Anterior cingulate cortex (tissue), 58 donors: ENCODE measurements around the gene SAA2.
"Not testable (repeated sequence)": the region's sequence is repeated elsewhere in the genome, so short reads cannot be mapped to it uniquely, and the experiment has no call there.

ENCODE experiments used
- DNase-seq, 58 donors: peaks; one replicate each; lab custom pipeline; 2025; lab: John Stamatoyannopoulos, UW

Gene SAA2

DNA sequence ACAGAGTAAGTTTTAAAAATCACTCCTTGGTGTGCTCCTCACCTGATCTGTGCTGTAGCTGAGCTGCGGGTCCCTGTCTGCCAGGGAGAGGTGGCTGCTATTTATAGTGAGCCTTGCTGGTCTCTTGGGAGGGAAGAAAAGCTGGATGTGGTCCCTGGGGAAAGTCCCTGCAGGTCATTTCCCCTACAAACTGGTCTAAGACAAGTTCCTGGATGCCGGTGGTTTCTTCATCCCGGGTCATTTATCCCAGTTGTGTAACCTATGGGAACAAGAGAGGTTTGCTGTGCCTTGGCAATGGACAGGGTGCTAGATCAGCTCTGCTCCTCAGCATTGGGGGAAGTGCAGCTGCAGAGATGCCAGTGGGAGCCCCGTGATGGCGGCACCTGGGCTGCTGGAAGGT lies at the start of gene SAA2:
TSS of gene SAA2 (minus strand) at position 108 of the 400 bp plus-strand sequence. CDS start 657 bp downstream, outside the sequence.
- no peak for DNase-seq

DNA sequence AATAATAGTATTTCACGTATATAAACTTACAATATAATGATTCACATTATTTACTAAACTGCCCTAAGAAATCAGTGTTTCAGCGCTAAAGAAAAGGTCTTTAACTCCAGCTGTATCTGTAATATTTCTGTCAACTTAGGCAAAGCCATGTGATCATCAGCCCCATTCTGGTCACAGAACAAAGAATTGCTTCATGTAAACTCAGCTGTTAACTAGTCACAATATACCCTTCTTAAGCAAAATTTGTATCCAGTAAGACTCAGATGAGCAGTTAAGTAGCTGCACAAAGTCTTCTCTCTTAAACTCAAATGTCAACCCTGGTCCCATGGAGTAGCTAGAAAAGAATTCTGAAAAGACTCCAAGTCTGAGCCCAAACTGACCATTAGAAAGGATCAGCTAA lies 46.8 kb upstream of the SAA2 start:
- peak in 1 of 58 donors; percentile 32 for DNase-seq

DNA sequence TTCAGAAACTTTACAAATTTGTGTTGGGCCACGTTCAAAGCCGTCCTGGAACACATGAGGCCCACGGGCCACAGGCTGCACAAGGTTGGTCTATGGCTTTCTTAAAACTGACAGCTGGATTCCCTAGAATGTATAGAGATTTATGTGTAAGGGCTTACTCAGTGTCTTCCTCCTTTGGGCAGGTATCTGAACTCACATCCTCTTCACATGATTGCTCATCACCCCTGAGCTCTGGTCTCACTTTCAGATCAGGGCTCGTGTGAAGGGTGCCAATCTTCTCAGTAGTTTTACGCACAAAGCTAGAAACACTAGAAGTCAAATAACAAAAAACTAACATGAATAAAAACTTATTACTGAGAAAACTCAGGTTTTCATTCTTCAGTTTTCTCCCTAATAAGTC lies 46.4 kb upstream of the SAA2 start:
- DNase-seq = no peak

DNA sequence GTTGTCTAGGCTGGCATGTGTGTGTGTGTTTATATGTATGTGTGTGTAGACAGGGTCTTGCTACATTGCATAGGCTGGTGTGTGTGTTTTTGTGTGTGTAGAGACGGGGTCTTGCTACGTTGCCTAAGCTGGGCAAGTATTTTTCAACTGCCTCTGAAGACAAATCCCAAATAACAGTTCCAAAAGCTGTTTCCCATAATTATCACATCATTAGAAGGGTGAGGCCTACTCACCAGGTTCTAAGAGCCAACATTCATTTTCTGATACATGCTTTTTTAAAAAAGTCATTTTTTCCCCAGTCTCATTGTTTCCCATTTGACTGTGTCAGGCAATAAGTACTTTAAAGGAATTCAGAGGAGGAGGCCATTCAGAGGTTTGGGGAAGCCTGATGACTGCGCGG lies 40.4 kb upstream of the SAA2 start:
- DNase-seq = no peak

DNA sequence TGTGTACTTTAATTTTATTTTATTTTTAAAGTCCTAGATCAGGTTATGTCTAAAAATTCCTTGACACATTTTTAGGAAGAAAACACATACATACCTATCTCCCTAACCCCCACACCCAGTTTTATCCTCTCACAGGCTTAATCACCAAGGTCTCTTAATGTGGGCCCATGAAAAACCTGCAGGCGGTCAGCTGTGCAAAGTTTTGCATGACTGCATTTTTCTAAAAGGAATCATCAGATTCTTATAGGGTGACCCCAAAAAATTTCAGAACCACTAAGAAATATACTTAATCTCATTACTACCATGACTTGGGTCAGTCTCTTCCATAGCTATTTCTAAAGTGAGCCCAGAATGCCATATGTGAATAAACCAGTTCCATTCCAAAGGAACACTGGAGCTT lies 37.4 kb upstream of the SAA2 start:
- DNase-seq = no peak

DNA sequence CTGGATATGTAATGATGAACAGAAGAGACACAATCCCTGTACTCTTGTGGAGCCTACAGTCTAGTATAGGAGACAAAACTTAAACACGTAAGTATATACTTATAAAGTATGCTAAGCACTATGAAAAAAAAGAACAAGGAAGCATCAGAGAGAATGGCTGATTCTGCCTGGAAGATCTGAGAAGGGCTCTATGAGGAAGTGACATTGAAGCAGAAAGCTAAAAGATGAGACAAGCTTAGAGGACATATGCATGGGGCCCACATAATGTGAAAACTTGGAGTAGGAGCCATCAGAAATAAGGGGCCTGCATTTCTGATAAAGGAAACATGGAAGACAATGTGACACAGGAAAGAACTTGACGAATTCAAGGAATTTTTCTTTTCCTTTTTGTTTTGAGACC lies 34.2 kb upstream of the SAA2 start:
- DNase-seq = no peak

DNA sequence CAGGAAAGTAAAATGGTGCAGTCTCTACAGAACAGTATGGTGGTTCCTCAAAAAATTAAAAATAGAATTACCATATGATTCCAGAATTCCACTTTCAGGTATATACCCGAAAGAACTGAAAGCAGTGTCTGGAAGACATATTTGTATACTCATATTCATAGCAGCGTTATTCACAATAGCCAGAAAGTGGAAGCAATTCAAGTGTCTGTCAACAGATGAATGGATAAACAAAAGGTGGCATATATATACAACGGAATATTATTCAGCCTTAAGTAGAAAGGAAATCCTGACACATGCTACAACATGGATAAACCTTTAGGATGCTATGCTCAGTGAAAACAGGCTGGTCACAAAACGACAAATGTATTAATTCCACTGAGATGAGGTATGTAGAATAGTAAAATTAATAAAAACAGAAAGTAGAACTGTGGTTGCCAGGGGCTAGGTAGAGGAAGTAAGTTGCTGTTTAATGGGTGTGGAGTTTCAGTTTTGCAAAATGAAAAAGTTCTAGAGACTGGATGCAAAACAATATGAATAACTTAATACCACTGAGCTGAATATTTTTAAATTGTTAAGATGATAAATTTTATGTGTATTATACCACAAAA lies 32.1 kb upstream of the SAA2 start:
- no peak for DNase-seq

DNA sequence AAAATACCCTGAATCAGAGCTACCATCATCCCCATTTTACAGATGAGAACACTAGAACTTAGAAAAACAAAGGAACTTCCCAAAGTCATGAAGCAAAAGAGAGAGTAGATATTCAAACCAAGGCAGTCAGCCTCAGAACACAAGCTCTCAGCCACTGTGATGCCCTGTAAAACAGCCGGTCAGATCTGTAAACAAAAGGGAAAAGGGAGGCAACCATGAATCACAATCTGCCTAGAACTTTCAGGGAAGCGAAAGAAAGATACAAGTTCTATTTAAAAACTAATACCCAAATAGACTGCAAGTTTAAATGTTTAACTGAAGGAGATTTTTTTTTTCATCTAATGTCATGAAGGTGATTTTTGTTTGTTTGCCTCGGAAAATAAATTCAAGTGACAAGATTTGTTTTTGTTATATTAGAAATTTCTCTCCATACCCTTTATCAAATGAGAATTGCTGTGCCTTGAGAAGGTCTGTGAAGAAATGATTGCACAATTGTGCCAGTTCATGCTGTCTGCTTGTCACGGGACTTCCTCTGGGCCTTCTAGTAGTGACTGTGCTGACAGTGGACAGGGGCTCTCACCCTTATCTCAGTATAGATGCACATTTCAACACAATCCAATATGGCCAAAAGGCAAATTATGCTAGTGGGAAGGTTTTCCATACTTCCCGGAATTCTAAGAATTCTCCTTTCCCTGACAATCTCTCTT lies 29.2 kb upstream of the SAA2 start:
- peak in 6 of 58 donors; percentile 0 to 36 (median 4) for DNase-seq

DNA sequence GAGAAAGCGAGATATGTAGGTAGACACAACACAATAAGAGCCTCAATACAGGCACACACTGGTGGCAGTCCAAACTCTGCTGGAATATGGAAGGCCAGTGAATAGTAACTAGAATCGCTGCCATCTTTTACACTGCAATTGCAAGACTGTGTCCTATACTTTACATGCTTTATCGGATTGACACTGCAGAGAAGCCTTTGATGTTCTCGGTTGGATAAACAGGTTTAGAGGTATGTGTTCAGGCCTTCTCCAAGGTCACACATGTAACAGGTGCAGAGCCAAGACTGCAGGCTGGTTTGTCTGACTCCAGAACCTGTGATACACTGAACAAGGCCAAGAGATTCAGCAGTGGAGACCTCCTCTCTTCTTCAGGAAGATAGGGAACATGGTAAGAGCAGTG lies 22.7 kb upstream of the SAA2 start:
- DNase-seq = no peak

DNA sequence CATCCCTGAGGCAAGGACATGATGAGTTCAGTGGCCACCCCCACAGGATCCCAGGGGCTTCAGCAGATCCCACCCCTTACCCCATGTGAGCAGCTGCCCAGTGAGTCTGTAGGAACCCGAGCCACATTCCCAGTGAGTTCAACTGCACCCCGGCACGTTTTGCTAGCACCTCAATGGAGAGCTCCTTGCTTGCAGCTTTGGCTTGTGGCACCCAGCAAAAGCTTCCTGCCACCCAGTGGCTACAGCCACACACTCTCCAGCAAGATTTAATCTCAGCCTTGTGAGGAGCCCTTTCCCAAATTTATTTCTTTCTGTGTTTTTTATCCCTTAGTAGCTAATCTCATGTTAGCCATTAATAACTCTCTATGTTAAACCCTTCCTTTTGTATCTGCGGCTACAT lies 21.6 kb upstream of the SAA2 start:
- no peak for DNase-seq

DNA sequence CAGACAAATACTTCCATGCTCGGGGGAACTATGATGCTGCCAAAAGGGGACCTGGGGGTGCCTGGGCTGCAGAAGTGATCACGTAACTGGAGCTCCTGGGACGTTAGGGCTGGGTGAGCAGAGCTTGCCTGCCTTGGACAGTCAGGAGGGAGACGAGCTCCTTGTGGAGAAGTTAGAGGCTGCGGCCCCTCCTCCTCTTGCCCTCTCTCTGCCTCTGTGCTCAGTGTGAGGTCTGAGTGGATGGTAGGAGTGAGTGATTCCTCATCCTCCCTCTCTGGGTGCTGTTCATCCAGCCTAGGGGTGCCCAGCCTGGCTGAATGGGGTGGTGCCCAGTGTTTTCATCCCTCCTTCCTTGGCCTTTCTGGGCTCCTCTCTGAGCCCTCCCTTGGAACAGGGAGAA lies 20.8 kb upstream of the SAA2 start:
- not testable (repeated sequence) for DNase-seq

DNA sequence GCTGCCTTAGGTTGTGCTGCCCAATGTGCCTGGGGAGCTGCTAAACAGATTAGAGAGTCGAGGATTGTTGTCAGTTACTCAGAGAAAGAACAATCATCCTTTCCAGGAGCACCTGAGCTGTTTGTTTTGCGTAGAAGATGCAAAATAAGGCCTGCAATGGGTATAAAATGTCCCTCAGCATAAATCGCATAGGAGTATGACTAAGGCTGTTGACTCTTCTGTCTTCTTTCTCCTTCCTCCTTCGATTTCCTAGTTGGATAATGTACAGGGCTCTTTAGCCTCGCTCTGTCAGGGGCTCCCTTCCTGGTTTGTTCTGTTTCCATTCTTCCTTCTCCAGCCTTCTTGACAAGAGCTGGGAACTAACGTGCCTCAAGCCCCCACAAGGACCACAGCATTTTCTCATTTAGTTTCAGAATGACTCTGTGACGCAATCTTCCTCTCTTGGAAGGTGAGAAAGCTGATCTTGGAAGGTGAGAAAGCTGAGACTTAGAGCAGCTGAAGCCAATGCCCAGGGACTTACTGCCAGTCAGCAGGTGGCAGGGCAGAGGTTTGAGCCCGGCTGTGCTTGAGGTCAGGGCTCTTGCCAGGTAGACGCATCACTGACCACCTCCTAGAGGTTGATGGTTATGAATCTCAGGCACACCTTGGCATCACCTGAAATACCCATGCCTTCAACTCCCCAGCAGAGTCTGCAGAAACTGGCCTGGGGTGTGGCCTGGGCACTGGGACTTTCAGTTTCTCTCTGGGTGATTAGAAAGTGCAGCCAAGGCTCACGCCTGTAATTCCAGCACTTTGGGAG lies 19.1 kb upstream of the SAA2 start:
- not testable (repeated sequence) for DNase-seq

DNA sequence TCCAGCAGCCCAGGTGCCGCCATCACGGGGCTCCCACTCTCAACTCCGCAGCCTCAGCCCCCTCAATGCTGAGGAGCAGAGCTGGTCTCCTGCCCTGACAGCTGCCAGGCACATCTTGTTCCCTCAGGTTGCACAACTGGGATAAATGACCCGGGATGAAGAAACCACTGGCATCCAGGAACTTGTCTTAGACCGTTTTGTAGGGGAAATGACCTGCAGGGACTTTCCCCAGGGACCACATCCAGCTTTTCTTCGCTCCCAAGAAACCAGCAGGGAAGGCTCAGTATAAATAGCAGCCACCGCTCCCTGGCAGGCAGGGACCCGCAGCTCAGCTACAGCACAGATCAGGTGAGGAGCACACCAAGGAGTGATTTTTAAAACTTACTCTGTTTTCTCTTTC lies 17.5 kb upstream of the SAA2 start, which contains the start of gene SAA1:
TSS of gene SAA1 (plus strand) at position 316 of the 400 bp plus-strand sequence. CDS start 624 bp downstream, outside the sequence.
- no peak for DNase-seq

DNA sequence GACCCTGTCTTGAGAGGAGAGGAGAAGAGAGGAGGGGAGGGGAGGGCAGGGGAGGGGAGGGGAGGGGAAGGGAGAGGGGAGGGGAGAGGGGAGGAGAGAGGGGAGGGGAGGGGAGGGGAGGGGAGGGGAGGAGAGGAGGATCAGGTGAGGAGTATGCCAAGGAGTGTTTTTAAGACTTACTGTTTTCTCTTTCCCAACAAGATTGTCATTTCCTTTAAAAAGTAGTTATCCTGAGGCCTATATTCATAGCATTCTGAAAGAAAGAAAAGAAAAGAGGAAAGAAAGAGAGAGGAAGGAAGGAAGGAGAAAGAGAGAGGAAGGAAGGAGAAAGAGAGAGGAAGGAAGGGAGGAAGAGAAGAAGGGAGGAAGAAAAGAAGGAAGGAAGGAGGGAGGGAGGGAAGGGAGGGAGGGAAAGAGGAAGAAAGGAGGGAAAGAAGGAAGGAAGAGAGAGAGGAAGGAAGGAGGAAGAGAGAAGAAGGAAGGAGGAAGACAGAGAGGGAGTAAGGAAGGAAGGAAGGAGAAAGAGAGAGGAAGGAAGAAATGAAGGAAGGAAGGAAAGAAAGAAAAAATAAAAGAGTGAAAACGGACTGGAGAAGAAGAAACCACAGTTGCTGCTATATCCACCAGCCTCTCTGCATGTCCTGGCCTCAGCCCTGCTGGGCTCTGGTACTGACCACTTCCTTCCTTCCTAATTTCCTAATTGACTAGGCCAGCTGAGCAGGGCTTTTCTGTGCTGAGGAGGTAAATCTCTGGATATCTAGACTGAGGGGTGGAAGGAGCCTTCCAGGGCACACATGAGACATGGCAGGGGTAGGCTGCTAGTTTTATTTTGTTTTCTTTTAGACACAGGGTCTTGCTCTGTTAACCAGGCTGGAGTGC lies 16.4 kb upstream of the SAA2 start:
- no peak for DNase-seq

DNA sequence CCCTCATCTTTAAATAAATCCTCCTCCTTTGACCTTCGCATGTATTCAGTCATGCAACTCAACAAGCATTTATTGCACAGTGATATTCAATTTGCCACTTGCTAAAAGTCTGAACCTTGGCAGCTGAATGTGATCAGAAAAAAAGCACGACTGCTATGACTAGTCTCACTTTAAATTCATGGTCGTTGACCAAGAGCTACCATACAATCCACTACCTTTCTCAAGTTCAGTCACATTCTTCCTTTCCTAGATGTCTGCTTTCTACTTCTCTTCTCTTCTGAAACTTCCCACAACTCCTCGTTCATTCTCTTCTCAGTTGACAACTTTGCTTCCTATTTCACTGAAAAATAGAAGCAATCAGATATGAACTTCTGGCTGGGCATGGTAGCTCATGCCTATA lies 15.6 kb upstream of the SAA2 start:
- DNase-seq = no peak

DNA sequence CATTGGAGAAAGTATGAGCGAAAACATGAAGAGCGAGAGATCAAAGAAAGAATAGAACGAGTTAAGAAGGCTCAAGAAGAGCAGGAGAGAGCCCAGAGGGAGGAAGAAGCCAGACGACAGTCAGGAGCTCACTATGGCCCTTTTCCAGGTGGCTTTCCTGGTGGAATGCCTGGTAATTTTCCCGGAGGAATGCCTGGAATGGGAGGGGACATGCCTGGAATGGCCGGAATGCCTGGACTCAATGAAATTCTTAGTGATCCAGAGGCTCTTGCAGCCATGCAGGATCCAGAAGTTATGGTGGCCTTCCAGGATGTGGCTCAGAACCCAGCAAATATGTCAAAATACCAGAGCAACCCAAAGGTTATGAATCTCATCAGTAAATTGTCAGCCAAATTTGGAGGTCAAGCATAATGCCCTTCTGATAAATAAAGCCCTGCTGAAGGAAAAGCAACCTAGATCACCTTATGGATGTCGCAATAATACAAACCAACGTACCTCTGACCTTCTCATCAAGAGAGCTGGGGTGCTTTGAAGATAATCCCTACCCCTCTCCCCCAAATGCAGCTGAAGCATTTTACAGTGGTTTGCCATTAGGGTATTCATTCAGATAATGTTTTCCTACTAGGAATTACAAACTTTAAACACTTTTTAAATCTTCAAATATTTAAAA lies 14.3 kb upstream of the SAA2 start:
- DNase-seq = not testable (repeated sequence)

DNA sequence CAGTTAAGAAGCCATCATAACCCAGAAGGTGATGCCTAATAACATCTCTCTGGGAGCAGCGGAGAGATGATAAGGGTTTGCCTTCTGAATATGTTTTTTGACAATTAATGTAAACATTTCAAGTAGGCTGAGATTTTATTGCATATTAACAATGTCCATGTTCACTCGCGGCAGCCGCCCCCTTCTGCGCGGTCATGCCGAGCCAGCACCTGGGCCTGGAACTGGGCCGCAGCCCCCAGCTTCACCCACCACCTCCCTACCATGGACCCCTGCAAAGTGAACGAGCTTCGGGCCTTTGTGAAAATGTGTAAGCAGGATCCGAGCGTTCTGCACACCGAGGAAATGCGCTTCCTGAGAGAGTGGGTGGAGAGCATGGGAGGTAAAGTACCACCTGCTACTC lies 13.3 kb upstream of the SAA2 start:
- DNase-seq = no peak

DNA sequence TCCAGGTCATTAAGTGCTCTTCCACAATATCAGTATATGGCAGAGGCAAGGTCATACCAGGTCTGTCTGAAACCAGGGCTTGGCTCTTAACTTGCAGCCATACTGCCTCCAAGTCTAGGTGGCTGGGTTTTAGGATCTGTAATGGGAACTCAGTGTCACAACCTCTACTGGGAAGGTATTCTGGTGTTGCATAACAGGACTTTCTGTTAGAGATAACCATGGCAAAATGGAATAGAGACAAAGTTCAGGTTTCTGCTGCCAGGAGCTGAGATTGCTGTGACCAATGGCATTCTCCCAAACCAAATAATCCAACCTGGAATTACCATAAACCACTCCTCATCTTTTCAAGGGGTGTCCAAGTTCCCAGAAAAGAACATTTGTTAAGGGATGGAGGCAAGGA lies 10.8 kb upstream of the SAA2 start:
- no peak for DNase-seq

DNA sequence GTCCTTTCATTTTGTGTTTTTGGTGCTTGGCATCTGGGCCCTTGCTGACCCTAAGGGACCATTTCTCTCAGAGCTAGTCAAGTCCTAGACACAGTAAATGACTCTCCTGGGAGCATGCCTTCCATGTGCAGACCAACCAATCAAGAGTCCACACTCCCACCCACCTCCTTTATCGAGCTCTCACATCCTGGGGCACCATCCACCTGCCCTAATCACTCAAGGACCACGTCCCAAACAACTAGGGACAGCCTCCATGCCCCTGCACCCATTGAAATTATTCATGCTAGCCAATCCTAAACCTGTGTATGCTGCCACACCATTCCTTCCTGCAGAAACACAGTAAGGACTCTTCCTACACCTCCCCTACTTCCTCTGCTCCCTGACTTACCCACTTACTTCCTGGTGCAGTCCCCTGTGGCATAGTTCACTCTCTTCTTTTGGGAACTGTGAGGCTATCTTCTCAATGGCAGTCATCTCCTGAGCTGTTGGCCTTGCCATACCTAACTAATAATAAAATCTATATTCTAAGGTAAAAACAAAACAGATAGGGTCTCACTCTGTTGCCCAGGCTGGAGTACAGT lies 6.4 kb upstream of the SAA2 start:
- no peak for DNase-seq
